ENCODE data around the gene SCML2.
"Not testable (repeated sequence)": the region's sequence is repeated elsewhere in the genome, so short reads cannot be mapped to it uniquely, and the experiment has no call there.

Gene SCML2
- total RNA-seq, result 0.97 to 2.3 reads per million in 2 donors

GRCh38 chrX:18354369-18355223 is at the start of gene SCML2:
Gene SCML2 (minus strand): TSS chrX:18354688. CDS start chrX:18334071, 20,617 bp downstream.
- DNase-seq, result peak; percentile 10

GRCh38 chrX:18401848-18402213 is 47.3 kb upstream of the SCML2 start:
- no peak for DNase-seq

DNA sequence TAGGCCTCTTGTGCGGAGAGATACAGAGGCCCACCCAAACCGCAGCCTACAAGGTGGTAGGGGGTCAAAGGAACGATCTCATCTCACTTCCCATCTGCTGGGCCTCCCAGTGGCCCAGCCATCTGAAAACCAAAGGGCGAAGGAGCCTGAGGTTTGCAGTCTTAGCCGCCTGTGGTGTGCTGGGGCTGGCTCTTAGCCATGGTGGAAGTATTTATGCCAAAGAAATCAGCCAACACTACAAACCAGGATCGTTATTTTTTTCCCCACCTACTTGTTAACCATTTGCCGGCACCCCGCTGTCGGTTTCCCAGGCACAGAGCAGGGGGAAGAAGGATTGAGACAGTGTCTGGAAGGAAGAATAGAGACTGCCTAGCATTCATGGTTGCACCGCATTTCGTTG is 40.0 kb upstream of the SCML2 start:
- no peak for DNase-seq

DNA sequence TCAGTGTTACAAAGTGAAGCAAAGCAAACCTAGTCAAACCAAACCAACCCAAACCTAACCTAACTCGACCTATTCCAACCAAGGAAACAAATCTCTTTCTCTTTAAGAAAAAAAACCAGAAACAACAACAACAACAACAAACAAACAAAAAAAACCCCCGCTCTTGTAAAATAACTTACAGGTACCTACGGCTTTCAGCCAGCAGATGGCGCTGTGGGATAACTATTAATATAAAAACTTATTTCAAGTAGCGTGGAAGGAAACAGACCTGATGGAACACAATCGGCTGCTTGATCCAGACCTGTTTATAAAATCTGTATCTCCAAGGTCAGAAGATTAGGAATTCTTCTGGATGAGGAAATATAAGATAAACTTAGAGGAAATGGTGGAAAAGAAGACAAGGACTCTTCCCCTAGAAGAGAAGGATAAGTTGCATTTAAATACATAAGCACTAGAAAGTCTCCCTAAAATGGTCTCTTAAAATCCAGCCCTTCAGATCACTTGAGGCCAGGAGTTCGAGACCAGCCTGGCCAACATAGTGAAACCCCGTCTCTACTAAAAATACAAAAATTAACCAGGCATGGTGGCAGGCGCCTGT is 36.6 kb upstream of the SCML2 start:
- DNase-seq, result peak; percentile 73

DNA sequence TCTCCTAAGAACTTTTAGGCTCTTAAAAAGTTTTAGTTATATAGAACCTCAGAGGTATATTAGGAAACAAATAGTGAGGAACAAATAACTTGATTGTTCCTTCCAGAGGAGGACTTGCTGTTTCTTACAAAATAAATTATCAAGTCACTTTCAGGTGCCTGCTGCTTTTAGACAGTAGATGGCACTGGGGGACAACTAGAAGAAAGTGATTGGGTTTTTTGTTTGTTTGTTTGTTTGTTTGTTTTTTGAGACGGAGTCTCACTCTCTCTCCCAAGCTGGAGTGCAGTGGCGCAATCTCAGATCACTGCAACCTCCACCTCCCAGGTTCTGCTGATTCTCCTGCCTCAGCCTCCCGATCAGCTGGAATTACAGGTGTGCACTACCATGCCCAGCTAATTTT is 35.5 kb upstream of the SCML2 start:
- DNase-seq, result no peak

- DNase-seq, result no peak
Observed at GRCh38 chrX:18377796-18378195, 23.3 kb upstream of the SCML2 start.

DNA sequence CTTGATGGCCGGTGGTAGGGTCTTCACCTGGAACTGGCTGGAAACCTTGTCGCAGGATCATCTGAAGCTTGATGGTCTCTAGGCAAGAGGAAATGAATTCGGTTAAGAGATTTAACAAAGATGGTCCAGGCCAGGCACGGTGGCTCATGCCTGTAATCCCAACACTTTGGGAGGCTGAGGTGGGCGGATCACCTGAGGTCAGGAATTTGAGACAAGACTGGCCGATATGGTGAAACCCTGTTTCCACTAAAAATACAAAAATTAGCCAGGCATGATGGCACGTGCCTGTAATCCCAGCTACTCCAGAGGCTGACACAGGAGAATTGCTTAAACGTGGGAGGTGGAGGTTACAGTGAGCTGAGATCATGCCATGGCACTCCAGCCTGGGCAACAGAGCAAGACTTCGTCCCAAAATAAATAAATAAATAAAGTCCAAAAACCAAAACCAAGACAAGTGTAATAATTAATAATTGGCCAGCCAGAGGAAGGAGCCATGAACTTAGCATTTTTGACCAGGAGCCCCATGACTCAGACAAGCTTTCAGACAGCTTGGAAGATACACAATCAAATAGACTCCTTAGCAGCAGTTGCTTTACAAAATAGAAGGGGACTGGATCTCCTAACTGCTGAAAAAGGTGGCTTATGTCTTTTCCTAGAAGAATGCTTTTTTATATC is 20.8 kb upstream of the SCML2 start:
- DNase-seq, result not testable (repeated sequence)

- DNase-seq, result not testable (repeated sequence)
Observed at GRCh38 chrX:18369096-18369495, 14.6 kb upstream of the SCML2 start.

- no peak for DNase-seq
Observed at GRCh38 chrX:18368402-18368801, 13.9 kb upstream of the SCML2 start.

DNA sequence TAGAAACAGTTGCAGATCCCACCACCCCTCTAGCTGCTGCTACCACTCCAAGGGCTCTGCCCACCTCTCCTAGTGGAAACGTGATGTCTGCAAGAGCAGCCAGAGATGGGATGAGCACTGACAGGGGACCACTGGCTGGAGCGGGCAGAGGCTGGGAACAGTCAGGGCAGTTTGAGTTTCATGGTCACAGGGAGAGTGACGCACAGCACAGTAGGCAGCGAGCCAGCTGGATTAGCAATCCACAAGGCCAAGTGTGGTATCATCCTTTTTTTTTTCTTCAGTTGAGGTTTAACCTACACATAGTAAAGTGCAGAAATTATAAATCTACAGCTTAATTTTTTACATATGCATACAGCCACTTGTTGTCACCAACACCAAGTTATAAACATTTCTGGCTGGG is 6.4 kb upstream of the SCML2 start:
- no peak for DNase-seq

GRCh38 chrX:18353931-18354368 is 538 bp downstream of the SCML2 start:
- no peak for DNase-seq

DNA sequence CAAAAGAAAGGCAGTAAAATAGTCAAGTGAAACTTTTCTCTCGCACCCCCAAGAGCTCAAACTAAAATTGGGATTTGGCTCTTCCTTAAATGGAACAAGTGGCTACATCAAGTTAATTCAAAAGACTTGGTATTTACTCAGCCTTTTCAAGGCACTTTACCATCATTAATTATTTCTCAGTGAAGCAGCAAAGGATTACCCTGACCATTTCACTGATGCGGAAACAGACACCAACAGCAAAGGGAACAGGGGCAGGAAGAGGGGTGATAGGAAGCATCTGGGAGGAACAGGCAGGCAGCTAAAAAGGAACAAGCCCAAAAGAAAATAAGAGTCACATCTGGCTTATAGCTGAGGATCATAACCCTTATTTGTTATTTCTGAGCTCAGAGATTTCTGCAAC is 2.7 kb downstream of the SCML2 start:
- DNase-seq, result no peak

- no peak for DNase-seq
Observed at GRCh38 chrX:18348047-18348446, 6.4 kb downstream of the SCML2 start.

DNA sequence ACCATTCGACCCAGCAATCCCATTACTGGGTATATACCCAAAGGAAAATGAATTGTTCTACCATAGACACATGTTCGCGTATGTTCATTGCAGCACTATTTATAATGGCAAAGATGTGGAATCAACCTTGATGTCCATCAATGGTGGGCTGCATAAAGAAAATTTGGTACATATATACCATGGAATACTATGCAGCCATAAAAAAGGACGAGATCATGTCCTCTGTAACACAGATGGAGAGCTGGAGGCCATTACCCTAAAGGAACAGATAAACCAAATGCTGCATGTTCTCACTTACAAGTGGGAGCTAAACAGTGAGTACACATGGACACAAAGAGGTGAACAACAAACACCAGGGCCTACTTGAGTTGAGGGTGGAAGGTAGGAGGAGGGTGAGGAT is 45.1 kb downstream of the SCML2 start:
- no peak for DNase-seq

- DNase-seq, result no peak
Observed at GRCh38 chrX:18297251-18297650, 57.2 kb downstream of the SCML2 start.

DNA sequence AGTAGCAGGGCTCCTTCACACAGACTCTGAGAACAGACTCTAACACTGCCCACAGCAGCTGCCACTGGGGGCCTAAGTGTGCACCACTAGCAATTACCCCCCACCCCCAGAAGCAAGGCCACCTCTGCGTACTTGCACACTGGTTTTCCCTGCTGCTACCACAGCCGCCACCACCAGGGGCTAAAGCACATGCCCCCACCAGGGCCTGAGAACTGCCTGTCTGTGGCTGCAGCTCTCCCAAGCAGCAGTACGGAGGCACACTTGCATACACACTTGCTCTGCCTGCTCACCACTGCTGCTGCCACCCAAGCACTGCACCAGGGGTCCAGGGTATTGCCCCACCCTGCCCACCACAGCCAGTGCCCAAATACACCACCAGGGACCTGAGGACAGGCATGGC is 59.6 kb downstream of the SCML2 start:
- no peak for DNase-seq

- DNase-seq, result no peak
Observed at GRCh38 chrX:18291006-18291545, 63.4 kb downstream of the SCML2 start.

DNA sequence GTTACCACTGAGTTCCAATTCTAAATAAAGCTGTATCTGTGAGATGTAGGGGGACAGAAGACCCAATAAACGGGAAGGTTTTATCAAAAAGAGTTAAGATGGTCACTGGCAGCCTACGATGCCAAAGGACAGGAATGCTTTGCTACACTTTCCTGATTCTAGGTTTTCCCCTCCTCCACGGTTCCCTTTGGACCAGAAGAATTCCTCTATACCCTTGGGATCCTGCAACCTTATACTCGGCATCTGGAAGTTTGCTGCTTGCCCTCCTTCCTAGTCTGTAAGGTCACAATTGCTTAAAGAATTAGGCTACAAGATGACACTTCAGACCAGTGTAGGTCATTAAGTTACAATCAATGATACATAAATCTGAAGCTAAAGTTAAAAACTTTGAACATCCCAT is 64.3 kb downstream of the SCML2 start:
- no peak for DNase-seq

DNA sequence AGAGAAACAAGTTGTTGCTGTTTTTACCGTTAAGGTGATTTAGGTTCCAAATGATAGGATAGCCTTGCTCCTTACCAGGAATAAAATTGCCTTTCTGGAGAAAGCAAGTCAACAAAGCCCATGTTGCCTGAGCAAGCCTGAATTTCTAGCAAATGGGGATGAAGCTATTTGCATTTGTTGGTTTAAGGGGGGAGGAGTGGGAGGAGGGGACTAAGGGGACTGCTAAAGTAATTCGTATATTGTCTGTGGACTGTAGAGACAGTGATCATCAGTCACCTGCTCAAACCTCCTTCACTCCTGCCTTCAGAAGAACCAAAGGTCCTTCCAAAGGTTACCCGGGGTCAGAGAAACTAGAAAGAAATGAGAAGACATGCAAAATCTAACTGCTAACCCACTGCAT is 65.8 kb downstream of the SCML2 start:
- no peak for DNase-seq

DNA sequence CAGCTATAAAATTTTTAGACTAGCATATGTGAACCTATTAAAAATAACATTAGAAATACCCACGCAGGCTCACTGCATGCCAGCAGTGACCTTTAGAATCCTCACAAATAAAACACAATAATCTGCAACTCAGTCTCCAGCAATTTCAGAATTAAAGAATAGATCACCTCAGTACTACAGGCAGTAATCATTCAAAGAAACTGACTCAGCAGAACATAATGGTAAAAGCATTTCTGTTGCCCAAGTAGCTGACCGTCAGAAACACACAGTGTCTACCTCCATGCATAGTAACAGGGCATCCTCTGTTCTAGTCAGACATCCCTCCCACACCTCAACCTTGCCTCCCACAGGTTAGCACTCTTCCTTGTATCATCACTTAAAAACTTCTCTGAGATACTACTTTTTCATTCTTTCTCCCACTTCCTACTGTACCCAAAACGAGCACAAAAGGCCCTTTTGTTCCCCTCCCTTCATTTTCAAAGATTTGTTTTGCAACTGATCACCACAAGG is 68.1 kb downstream of the SCML2 start:
- no peak for DNase-seq

- DNase-seq, result no peak
Observed at GRCh38 chrX:18278449-18278848, 76.0 kb downstream of the SCML2 start.

GRCh38 chrX:18272222-18272621 is 82.3 kb downstream of the SCML2 start:
- no peak for DNase-seq

GRCh38 chrX:18271725-18272124 is 82.8 kb downstream of the SCML2 start:
- no peak for DNase-seq

All from T-helper 9 cell (primary cell).